Sigmoid colon (tissue), 7 donors: Measurements from ENCODE around the gene GRM3. TPM values are rescaled to one million over a fixed set of nuclear protein-coding genes. Genes with fewer than 3 reads are reported as not detected.

Experiments
- DNase-seq: peaks from one replicate; pipeline ENCODE4 v3.0.0-alpha.2; 2019
- H3K27ac ChIP-seq, 4 donors: fragments of 200-600 bp; sonication (generic); one replicate each; pipeline ENCODE4 v1.5.1; 2016 to 2019; ENCODE audit warnings: mild to moderate bottlenecking in 1 of 4
- H3K27me3 ChIP-seq, 3 donors: fragments of 200-600 bp; sonication (generic); one replicate each; pipeline ENCODE4 v1.5.1; 2019; ENCODE audit warnings: mild to moderate bottlenecking in 1 of 3
- H3K36me3 ChIP-seq, 4 donors: fragments of 200-600 bp; sonication (generic); one replicate each; pipeline ENCODE4 v1.5.1; 2016 to 2019
- H3K4me1 ChIP-seq, 4 donors: fragments of 200-600 bp; sonication (generic); one replicate each; pipeline ENCODE4 v1.5.1; 2017 to 2019
- H3K4me3 ChIP-seq, 4 donors: fragments of 200-600 bp; sonication (generic); one replicate each; pipeline ENCODE4 v1.5.1; 2017 to 2019; ENCODE audit warnings: mild to moderate bottlenecking in 2 of 4, moderate library complexity in 1 of 4
- H3K9me3 ChIP-seq, 4 donors: fragments of 200-600 bp in 3 of 4; sonication (generic) in 3 of 4; one replicate each; pipeline versions ENCODE4 v1.5.1 to v1.6.1; 2013 to 2019
- CTCF ChIP-seq, 4 experiments: fragments of 450-650 bp in 3 of 4; fragments of 200-600 bp in 1 of 4; IDR thresholded peaks; one replicate each; pipeline ENCODE4 v1.5.1; 2016 to 2019; ENCODE audit warnings: antibody characterized with exemption in 4 of 4, mild to moderate bottlenecking in 3 of 4, moderate library complexity in 2 of 4
- EP300 ChIP-seq, 4 donors: sonication (generic); formaldehyde crosslinking; IDR thresholded peaks; one replicate each; pipeline ENCODE4 v1.6.1; 2017; ENCODE audit warnings: antibody characterized with exemption in 4 of 4
- POLR2A ChIP-seq, 2 donors: fragments of 450-650 bp; IDR thresholded peaks; one replicate each; pipeline ENCODE4 v1.6.1; 2016; ENCODE audit warnings: antibody characterized with exemption in 2 of 2, mild to moderate bottlenecking in 2 of 2, moderate library complexity in 2 of 2
- POLR2AphosphoS5 ChIP-seq, 4 donors: sonication (generic); formaldehyde crosslinking; IDR thresholded peaks; one replicate each; pipeline ENCODE4 v1.6.1; 2017; ENCODE audit warnings: antibody characterized with exemption in 4 of 4
- WGBS, 2 donors: extraction: QIAGEN DNeasy Blood & Tissue Kit; methylation state at CpG; one replicate each; pipeline ENCODE4 v1.1.7; 2013; 5-methylcytosine and 5-hydroxymethylcytosine counted together
- intact Hi-C: fragments of 100-400 bp; cut with DNase I; formaldehyde crosslinking; loops from one replicate; pipeline ENCODE4 v1.15.1; 2023
- polyA plus RNA-seq, 3 donors: library from polyadenylated mRNA; stranded (reverse); fragments of 200-250 nt; gene quantifications; one replicate each; pipeline ENCODE4 v1.2.3, GENCODE V29; 2013
- total RNA-seq, 4 donors: library from RNA; depleted of rRNA; stranded (reverse); fragments of >200 nt; gene quantifications; one replicate each; pipeline ENCODE4 v1.1.0, GENCODE V29; 2016
- donor health status: healthy with polysubstance abuse.
- donor health status: Bipolar disorder and iron deficiency.
- donor health status: healthy.

Gene GRM3
- total and polyA plus RNA-seq, 7 donors = 1.4 TPM; not detected in 6

- TF ChIP-seq POLR2AphosphoS5 (IDR thresholded peaks at IDR 0.05) = no peak
- no peak for TF ChIP-seq EP300 (IDR thresholded peaks at IDR 0.05)
- no peak for TF ChIP-seq POLR2A (IDR thresholded peaks at IDR 0.05)
- TF ChIP-seq CTCF (IDR thresholded peaks at IDR 0.05) = no peak
- Histone ChIP-seq H3K27ac (no peak overlapping the region), H3K4me3 (no peak overlapping the region), H3K27me3 (no peaks in the 10 kb centered on the region), H3K9me3 (no peaks in the 10 kb centered on the region), H3K4me1 (no peaks in the 10 kb centered on the region), H3K36me3 (no peaks in the 10 kb centered on the region)
- intact Hi-C loops = no loop called here
- no peak for DNase-seq
- 32 to 70% methylated on average over 1 of the region's 1 CpG for WGBS, 2 donors
Observed at GRCh38 chr7:86776136-86776535, 132.4 kb downstream of the GRM3 start.

GRCh38 chr7:86778271-86778670 lies 134.6 kb downstream of the GRM3 start:
- TF ChIP-seq CTCF (IDR thresholded peaks at IDR 0.05) = no peak
- TF ChIP-seq POLR2AphosphoS5 (IDR thresholded peaks at IDR 0.05) = no peak
- no peak for TF ChIP-seq POLR2A (IDR thresholded peaks at IDR 0.05)
- TF ChIP-seq EP300 (IDR thresholded peaks at IDR 0.05) = no peak
- no peak for DNase-seq
- Histone ChIP-seq H3K27ac (no peak overlapping the region), H3K4me1 (no peaks in the 10 kb centered on the region), H3K36me3 (no peaks in the 10 kb centered on the region), H3K4me3 (no peak overlapping the region), H3K27me3 (no peaks in the 10 kb centered on the region), H3K9me3 (no peaks in the 10 kb centered on the region)
- intact Hi-C loops = no loop called here

- Histone ChIP-seq H3K36me3 (no peaks in the 10 kb centered on the region), H3K27me3 (no peaks in the 10 kb centered on the region), H3K9me3 (no peaks in the 10 kb centered on the region), H3K27ac (no peak overlapping the region), H3K4me1 (no peaks in the 10 kb centered on the region), H3K4me3 (no peak overlapping the region)
- 76 to 89% methylated on average over 2 of the region's 2 CpGs for WGBS, 2 donors
- intact Hi-C loops = no loop called here
- no peak for DNase-seq
- TF ChIP-seq CTCF (IDR thresholded peaks at IDR 0.05) = no peak
- TF ChIP-seq POLR2A (IDR thresholded peaks at IDR 0.05) = no peak
- no peak for TF ChIP-seq POLR2AphosphoS5 (IDR thresholded peaks at IDR 0.05)
- no peak for TF ChIP-seq EP300 (IDR thresholded peaks at IDR 0.05)
Observed at GRCh38 chr7:86784765-86785164, 141.1 kb downstream of the GRM3 start.

GRCh38 chr7:86785641-86786040 lies 141.9 kb downstream of the GRM3 start:
- Histone ChIP-seq H3K4me3 (no peak overlapping the region), H3K4me1 (no peaks in the 10 kb centered on the region), H3K27me3 (no peaks in the 10 kb centered on the region), H3K9me3 (no peaks in the 10 kb centered on the region), H3K36me3 (no peaks in the 10 kb centered on the region), H3K27ac (no peak overlapping the region)
- intact Hi-C loops = no loop called here
- DNase-seq = no peak
- TF ChIP-seq EP300 (IDR thresholded peaks at IDR 0.05) (no peak), CTCF (IDR thresholded peaks at IDR 0.05) (no peak), POLR2AphosphoS5 (IDR thresholded peaks at IDR 0.05) (no peak), POLR2A (IDR thresholded peaks at IDR 0.05) (no peak)
- 69 to 85% methylated on average over 3 of the region's 3 CpGs for WGBS, 2 donors

- intact Hi-C loops = no loop called here
- TF ChIP-seq EP300 (IDR thresholded peaks at IDR 0.05) (no peak), POLR2AphosphoS5 (IDR thresholded peaks at IDR 0.05) (no peak), POLR2A (IDR thresholded peaks at IDR 0.05) (no peak), CTCF (IDR thresholded peaks at IDR 0.05) (no peak)
- DNase-seq = no peak
- Histone ChIP-seq H3K36me3 (no peaks in the 10 kb centered on the region), H3K27ac (no peak overlapping the region), H3K27me3 (no peaks in the 10 kb centered on the region), H3K4me1 (no peaks in the 10 kb centered on the region), H3K9me3 (no peaks in the 10 kb centered on the region), H3K4me3 (no peak overlapping the region)
- 98% methylated on average over 36 of the region's 36 CpGs for WGBS, 2 donors
Observed at GRCh38 chr7:86786376-86786775, 142.7 kb downstream of the GRM3 start.
